ENCODE measurements around the gene FOXL1.

GRCh38 chr16:86598607-86599565, 20.5 kb downstream of the FOXL1 start:
- TF ChIP-seq, protein P1, sequence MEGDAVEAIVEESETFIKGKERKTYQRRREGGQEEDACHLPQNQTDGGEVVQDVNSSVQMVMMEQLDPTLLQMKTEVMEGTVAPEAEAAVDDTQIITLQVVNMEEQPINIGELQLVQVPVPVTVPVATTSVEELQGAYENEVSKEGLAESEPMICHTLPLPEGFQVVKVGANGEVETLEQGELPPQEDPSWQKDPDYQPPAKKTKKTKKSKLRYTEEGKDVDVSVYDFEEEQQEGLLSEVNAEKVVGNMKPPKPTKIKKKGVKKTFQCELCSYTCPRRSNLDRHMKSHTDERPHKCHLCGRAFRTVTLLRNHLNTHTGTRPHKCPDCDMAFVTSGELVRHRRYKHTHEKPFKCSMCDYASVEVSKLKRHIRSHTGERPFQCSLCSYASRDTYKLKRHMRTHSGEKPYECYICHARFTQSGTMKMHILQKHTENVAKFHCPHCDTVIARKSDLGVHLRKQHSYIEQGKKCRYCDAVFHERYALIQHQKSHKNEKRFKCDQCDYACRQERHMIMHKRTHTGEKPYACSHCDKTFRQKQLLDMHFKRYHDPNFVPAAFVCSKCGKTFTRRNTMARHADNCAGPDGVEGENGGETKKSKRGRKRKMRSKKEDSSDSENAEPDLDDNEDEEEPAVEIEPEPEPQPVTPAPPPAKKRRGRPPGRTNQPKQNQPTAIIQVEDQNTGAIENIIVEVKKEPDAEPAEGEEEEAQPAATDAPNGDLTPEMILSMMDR (optimal IDR thresholded peaks at IDR 0.05 in 1 of 3, IDR thresholded peaks at IDR 0.05 in 1 of 3, conservative IDR thresholded peaks at IDR 0.05 in 1 of 3; ENCODE audit: extremely low read depth in 1 of 3, insufficient read depth in 2 of 3, low read length in 3 of 3), result no peak
- TF ChIP-seq EZH2 (IDR thresholded peaks at IDR 0.05; ENCODE audit: low read length), result no peak

Data from keratinocyte (primary cell).